IPS-20b (cell line): ENCODE data around the gene LSM7.
"Not testable (repeated sequence)": the region's sequence is repeated elsewhere in the genome, so short reads cannot be mapped to it uniquely, and the experiment has no call there.

ENCODE experiments used
- H3K27ac ChIP-seq: one replicate; pipeline ENCODE4 v1.5.1; 2013; ENCODE audit warnings: low read length
- H3K27me3 ChIP-seq: 2 replicates; pipeline ENCODE4 v1.6.1; 2013; ENCODE audit warnings: mild to moderate bottlenecking, low read length, inconsistent platforms; ENCODE audit not compliant: insufficient read depth
- H3K36me3 ChIP-seq: 2 replicates; pipeline ENCODE4 v1.6.1; 2013; ENCODE audit warnings: low read depth, mild to moderate bottlenecking, inconsistent platforms, low read length, moderate library complexity; ENCODE audit not compliant: insufficient read depth
- H3K4me1 ChIP-seq: 2 replicates; pipeline ENCODE4 v1.6.1; 2013; ENCODE audit warnings: mild to moderate bottlenecking, control low read depth, inconsistent platforms, low read length, moderate library complexity; ENCODE audit not compliant: insufficient read depth
- H3K4me3 ChIP-seq: 2 replicates; pipeline ENCODE4 v1.5.1; 2013; ENCODE audit warnings: mild to moderate bottlenecking, low read length, inconsistent platforms
- H3K9ac ChIP-seq: 2 replicates; pipeline ENCODE4 v1.6.1; 2013; ENCODE audit warnings: low read depth, mild to moderate bottlenecking, inconsistent platforms, low read length, moderate library complexity
- H3K9me3 ChIP-seq: 2 replicates; pipeline ENCODE4 v1.6.1; 2013; ENCODE audit warnings: mild to moderate bottlenecking, low read depth, low read length, inconsistent platforms; ENCODE audit not compliant: insufficient read depth

LSM7 gene

GRCh38 chr19:2353159-2353886, 24.9 kb upstream of the LSM7 start:
- no peaks in the 10 kb centered on the region for H3K4me1 ChIP-seq
- no peak overlapping the region for H3K27ac ChIP-seq
- H3K4me3 ChIP-seq = no peak overlapping the region
- H3K9ac ChIP-seq = no peak overlapping the region
- no peaks in the 10 kb centered on the region for H3K9me3 ChIP-seq
- peaks cover 7% of the 10 kb centered on the region for H3K36me3 ChIP-seq
- H3K27me3 ChIP-seq = peaks cover 4% of the 10 kb centered on the region; the same call in 1 of the 2 replicates

GRCh38 chr19:2352121-2352520, 23.7 kb upstream of the LSM7 start:
- Histone ChIP-seq H3K4me1 (no peaks in the 10 kb centered on the region), H3K27ac (no peak overlapping the region), H3K4me3 (no peak overlapping the region), H3K27me3 (no peaks in the 10 kb centered on the region), H3K36me3 (peaks cover 7% of the 10 kb centered on the region), H3K9me3 (no peaks in the 10 kb centered on the region), H3K9ac (no peak overlapping the region)

GRCh38 chr19:2351591-2351990, 23.2 kb upstream of the LSM7 start:
- Histone ChIP-seq H3K27me3 (no peaks in the 10 kb centered on the region), H3K27ac (no peak overlapping the region), H3K36me3 (peaks cover 11% of the 10 kb centered on the region), H3K4me3 (no peak overlapping the region), H3K9ac (no peak overlapping the region), H3K4me1 (no peaks in the 10 kb centered on the region), H3K9me3 (no peaks in the 10 kb centered on the region)

- Histone ChIP-seq H3K4me1 (no peaks in the 10 kb centered on the region), H3K36me3 (peaks cover 14% of the 10 kb centered on the region), H3K9ac (no peak overlapping the region), H3K4me3 (no peak overlapping the region), H3K27me3 (no peaks in the 10 kb centered on the region), H3K27ac (no peak overlapping the region), H3K9me3 (no peaks in the 10 kb centered on the region)
Measured at GRCh38 chr19:2350656-2351055, 22.3 kb upstream of the LSM7 start.

- H3K4me1 ChIP-seq, H3K9me3 ChIP-seq, H3K4me3 ChIP-seq, H3K27ac ChIP-seq, H3K27me3 ChIP-seq, H3K9ac ChIP-seq: not testable (repeated sequence)
- H3K36me3 ChIP-seq = peaks cover 14% of the 10 kb centered on the region
Measured at GRCh38 chr19:2349818-2350217, 21.4 kb upstream of the LSM7 start.

GRCh38 chr19:2345794-2346663, 17.6 kb upstream of the LSM7 start:
- Histone ChIP-seq H3K36me3 (peaks cover 22% of the 10 kb centered on the region), H3K27me3 (no peaks in the 10 kb centered on the region), H3K4me3 (no peak overlapping the region), H3K9me3 (no peaks in the 10 kb centered on the region), H3K4me1 (no peaks in the 10 kb centered on the region), H3K9ac (no peak overlapping the region), H3K27ac (no peak overlapping the region)

GRCh38 chr19:2345076-2345475, 16.7 kb upstream of the LSM7 start:
- Histone ChIP-seq H3K4me3 (no peak overlapping the region), H3K36me3 (peaks cover 19% of the 10 kb centered on the region; the same call in 1 of the 2 replicates), H3K9me3 (no peaks in the 10 kb centered on the region), H3K4me1 (no peaks in the 10 kb centered on the region), H3K27ac (no peak overlapping the region), H3K27me3 (no peaks in the 10 kb centered on the region), H3K9ac (no peak overlapping the region)

GRCh38 chr19:2344381-2344870, 16.0 kb upstream of the LSM7 start:
- H3K4me1 ChIP-seq = no peaks in the 10 kb centered on the region
- H3K9ac ChIP-seq = no peak overlapping the region
- peaks cover 15% of the 10 kb centered on the region; the same call in 1 of the 2 replicates for H3K36me3 ChIP-seq
- H3K4me3 ChIP-seq = no peak overlapping the region
- H3K9me3 ChIP-seq = no peaks in the 10 kb centered on the region
- no peak overlapping the region for H3K27ac ChIP-seq
- no peaks in the 10 kb centered on the region for H3K27me3 ChIP-seq

- H3K4me3 ChIP-seq = no peak overlapping the region
- no peak overlapping the region for H3K9ac ChIP-seq
- H3K27ac ChIP-seq = no peak overlapping the region
- no peaks in the 10 kb centered on the region for H3K4me1 ChIP-seq
- peaks cover 15% of the 10 kb centered on the region; the same call in 1 of the 2 replicates for H3K36me3 ChIP-seq
- H3K9me3 ChIP-seq = no peaks in the 10 kb centered on the region
- H3K27me3 ChIP-seq = no peaks in the 10 kb centered on the region
Measured at GRCh38 chr19:2343289-2343982, 15.1 kb upstream of the LSM7 start.

- Histone ChIP-seq H3K4me1 (no peaks in the 10 kb centered on the region), H3K27me3 (no peaks in the 10 kb centered on the region), H3K4me3 (no peak overlapping the region), H3K9ac (no peak overlapping the region), H3K36me3 (peaks cover 15% of the 10 kb centered on the region; the same call in 1 of the 2 replicates), H3K9me3 (no peaks in the 10 kb centered on the region), H3K27ac (no peak overlapping the region)
Measured at GRCh38 chr19:2342656-2343288, 14.4 kb upstream of the LSM7 start.

GRCh38 chr19:2341982-2342381, 13.6 kb upstream of the LSM7 start:
- no peak overlapping the region for H3K27ac ChIP-seq
- H3K9ac ChIP-seq = no peak overlapping the region
- peaks cover 15% of the 10 kb centered on the region; the same call in 1 of the 2 replicates for H3K36me3 ChIP-seq
- no peaks in the 10 kb centered on the region for H3K27me3 ChIP-seq
- no peaks in the 10 kb centered on the region for H3K9me3 ChIP-seq
- H3K4me3 ChIP-seq = no peak overlapping the region
- no peaks in the 10 kb centered on the region for H3K4me1 ChIP-seq
